HepG2 (cell line): ENCODE data around the gene UBAP1L. TPM values are rescaled to one million over a fixed set of nuclear protein-coding genes. Genes with fewer than 3 reads are reported as not detected.
A peak's percentile ranks its signal among the peaks of the same experiment; 100 is the strongest.

Experiments
- ARID2 ChIP-seq: sonication (generic); formaldehyde crosslinking; IDR thresholded peaks from 2 replicates; pipeline ENCODE4 v1.8.1; 2022; ENCODE audit warnings: mild to moderate bottlenecking, missing genetic modification reagents, borderline replicate concordance
- ETV5 ChIP-seq: IDR thresholded peaks from 2 replicates; pipeline ENCODE4 v1.6.1; 2018; ENCODE audit warnings: missing biosample characterization, missing genetic modification reagents, inconsistent platforms, borderline replicate concordance
- GABPB1 ChIP-seq: IDR thresholded peaks from 2 replicates; pipeline ENCODE4 v1.6.1; 2016; ENCODE audit warnings: mild to moderate bottlenecking, missing genetic modification reagents, moderate library complexity, missing compliant biosample characterization
- GATA4 ChIP-seq: sonication (generic); IDR thresholded peaks from 2 replicates; pipeline ENCODE4 v1.6.1; 2016; ENCODE audit warnings: antibody characterized with exemption, low read depth, borderline replicate concordance
- KDM4B ChIP-seq: sonication (generic); formaldehyde crosslinking; IDR thresholded peaks from 2 replicates; pipeline ENCODE4 v1.4.0; 2020; ENCODE audit warnings: missing genetic modification reagents
- KLF12 ChIP-seq: sonication (generic); formaldehyde crosslinking; IDR thresholded peaks from 2 replicates; pipeline ENCODE4 v1.4.0; 2020; ENCODE audit warnings: missing genetic modification reagents, borderline replicate concordance
- MAZ ChIP-seq, 2 experiments: sonication (generic) in 1 of 2; formaldehyde crosslinking in 1 of 2; IDR thresholded peaks; 2 replicates each; pipeline versions ENCODE4 v1.5.0 to v1.6.1; 2012 to 2020; ENCODE audit warnings: low read depth in 2 of 2, mild to moderate bottlenecking in 2 of 2, borderline replicate concordance in 1 of 2, improper control_type of control experiment in 1 of 2, low read length in 1 of 2, missing genetic modification reagents in 1 of 2, moderate library complexity in 1 of 2
- MLLT10 ChIP-seq: sonication (generic); formaldehyde crosslinking; IDR thresholded peaks from 2 replicates; pipeline ENCODE4 v1.4.0; 2020; ENCODE audit warnings: missing genetic modification reagents
- RBFOX2 ChIP-seq: fragments of 200-400 bp; formaldehyde crosslinking; IDR thresholded peaks from 2 replicates; pipeline ENCODE4 v1.6.1; 2017; ENCODE audit warnings: low read depth, mild to moderate bottlenecking, low read length
- RXRB ChIP-seq: IDR thresholded peaks from 2 replicates; pipeline ENCODE4 v1.6.1; 2016; ENCODE audit warnings: borderline replicate concordance, missing genetic modification reagents, missing compliant biosample characterization
- SCMH1 ChIP-seq: sonication (generic); formaldehyde crosslinking; IDR thresholded peaks from 2 replicates; pipeline ENCODE4 v1.9.0; 2021; ENCODE audit warnings: missing genetic modification reagents, mild to moderate bottlenecking, borderline replicate concordance
- ZBTB21 ChIP-seq: sonication (generic); formaldehyde crosslinking; IDR thresholded peaks from 2 replicates; pipeline ENCODE4 v1.4.0; 2020; ENCODE audit warnings: missing genetic modification reagents
- ZMYM4 ChIP-seq: sonication (generic); formaldehyde crosslinking; IDR thresholded peaks from 2 replicates; pipeline ENCODE4 v1.8.1; 2023; ENCODE audit warnings: mild to moderate bottlenecking, missing genetic modification reagents
- ZNF292 ChIP-seq: sonication (generic); formaldehyde crosslinking; IDR thresholded peaks from 2 replicates; pipeline ENCODE4 v1.8.1; 2022; ENCODE audit warnings: mild to moderate bottlenecking, low read depth, missing genetic modification reagents, borderline replicate concordance
- ZNF460 ChIP-seq: sonication (generic); formaldehyde crosslinking; IDR thresholded peaks from 2 replicates; pipeline ENCODE4 v1.5.1; 2020; ENCODE audit warnings: missing genetic modification reagents, mild to moderate bottlenecking, borderline replicate concordance
- ZNF570 ChIP-seq: sonication (generic); formaldehyde crosslinking; IDR thresholded peaks from 2 replicates; pipeline ENCODE4 v1.4.0; 2020; ENCODE audit warnings: mild to moderate bottlenecking, missing genetic modification reagents, borderline replicate concordance
- ZNF790 ChIP-seq: sonication (generic); formaldehyde crosslinking; IDR thresholded peaks from 2 replicates; pipeline ENCODE4 v1.8.0; 2022; ENCODE audit warnings: missing genetic modification reagents, mild to moderate bottlenecking, borderline replicate concordance
- ZNF878 ChIP-seq: sonication (generic); formaldehyde crosslinking; IDR thresholded peaks from 2 replicates; pipeline ENCODE4 v1.8.1; 2023; ENCODE audit warnings: mild to moderate bottlenecking, missing genetic modification reagents, moderate library complexity
- ZNF883 ChIP-seq: sonication (generic); formaldehyde crosslinking; IDR thresholded peaks from 2 replicates; pipeline ENCODE4 v1.5.1; 2020; ENCODE audit warnings: mild to moderate bottlenecking, missing genetic modification reagents; ENCODE audit errors: not compliant biosample characterization
- ZSCAN12 ChIP-seq: sonication (generic); formaldehyde crosslinking; IDR thresholded peaks from 2 replicates; pipeline ENCODE4 v1.9.0; 2021; ENCODE audit warnings: mild to moderate bottlenecking, missing genetic modification reagents
- polyA plus RNA-seq, 8 experiments: library from polyadenylated mRNA; depleted of rRNA in 3 of 8; stranded (reverse) in 7 of 8; unstranded in 1 of 8; fragments of >200 nt; fragmentation: Illumina TruSeq in 4 of 8; extraction: Trizol in 4 of 8; gene quantifications; 2 replicates each; pipeline versions ENCODE4 v1.2.1 to v1.2.3, GENCODE V29; 2011 to 2016; ENCODE audit warnings: low read depth in 4 of 8, missing spikeins in 1 of 8, mixed read lengths in 1 of 8; ENCODE audit not compliant: insufficient read depth in 1 of 8
- total RNA-seq, 5 experiments: library from RNA; depleted of rRNA; stranded (reverse); fragments of >200 nt; fragmentation: Illumina TruSeq; extraction: Trizol; gene quantifications; 2 replicates each; pipeline ENCODE4 v1.2.3, GENCODE V29; 2016; ENCODE audit warnings: low read depth in 1 of 5
- TF ChIP-seq, protein P1 (sequence below): fragments of 450-650 bp; IDR thresholded peaks from 2 replicates; pipeline ENCODE4 v1.6.1; 2017
- TF ChIP-seq, protein P2 (sequence below): sonication (generic); formaldehyde crosslinking; IDR thresholded peaks from 2 replicates; pipeline ENCODE4 v1.4.0; 2020; ENCODE audit warnings: missing genetic modification reagents, borderline replicate concordance
- TF ChIP-seq, protein P3 (sequence below): sonication (generic); formaldehyde crosslinking; IDR thresholded peaks from 2 replicates; pipeline ENCODE4 v1.4.0; 2020; ENCODE audit warnings: mild to moderate bottlenecking, missing genetic modification reagents

The UBAP1L gene
- total and polyA plus RNA-seq, 2 of the 13 experiments (the other 11 are each of a cell fraction or from before 2014, with no cell fraction given): 0.86 to 1.4 TPM

DNA sequence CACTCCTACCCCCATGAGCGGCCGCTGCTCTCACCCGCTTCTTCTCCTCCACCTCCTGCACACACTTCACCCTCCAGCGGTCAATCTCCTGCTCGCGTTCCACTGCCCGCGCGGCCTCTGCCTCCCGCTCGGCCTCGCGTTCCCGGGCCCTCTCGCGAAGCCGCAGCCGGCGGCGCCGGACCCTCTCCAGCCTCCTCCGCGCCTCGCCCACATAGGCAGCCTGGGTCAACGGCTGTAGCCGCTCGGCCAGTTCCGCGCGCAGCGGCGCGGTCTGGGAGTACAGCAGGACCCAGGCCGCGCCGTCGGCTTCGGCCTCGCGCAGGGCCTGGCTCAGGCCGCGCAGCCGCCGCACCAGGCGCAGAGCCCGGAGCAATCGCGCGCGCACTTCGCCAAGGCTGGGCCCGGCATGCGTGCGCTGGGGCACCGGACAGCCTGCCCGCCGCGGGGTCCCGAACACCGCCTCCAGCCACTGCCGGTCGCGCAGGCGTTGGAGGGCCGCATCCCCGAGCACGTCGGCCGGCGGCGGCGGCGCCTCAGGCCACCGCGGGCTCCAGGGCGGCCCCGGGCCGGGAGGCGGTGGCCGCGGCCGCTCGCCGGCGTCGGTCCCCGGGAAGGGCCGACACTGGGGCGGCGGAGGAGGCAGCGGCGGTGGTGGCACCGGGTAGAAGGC lies 18.0 kb upstream of the UBAP1L start (continued):
- no peak for TF ChIP-seq SCMH1 (CRISPR knock-in tag)
- TF ChIP-seq KDM4B (CRISPR knock-in tag): no peak
- TF ChIP-seq GABPB1 (CRISPR knock-in tag): no peak
- no peak for TF ChIP-seq ZNF460 (CRISPR knock-in tag)
- no peak for TF ChIP-seq KLF12
- TF ChIP-seq MLLT10 (CRISPR knock-in tag): no peak
- TF ChIP-seq ZMYM4: no peak
- TF ChIP-seq ZNF790 (CRISPR knock-in tag): no peak
- TF ChIP-seq ZSCAN12 (CRISPR knock-in tag): no peak
- TF ChIP-seq RBFOX2: peak; percentile 70
- TF ChIP-seq, protein P1, sequence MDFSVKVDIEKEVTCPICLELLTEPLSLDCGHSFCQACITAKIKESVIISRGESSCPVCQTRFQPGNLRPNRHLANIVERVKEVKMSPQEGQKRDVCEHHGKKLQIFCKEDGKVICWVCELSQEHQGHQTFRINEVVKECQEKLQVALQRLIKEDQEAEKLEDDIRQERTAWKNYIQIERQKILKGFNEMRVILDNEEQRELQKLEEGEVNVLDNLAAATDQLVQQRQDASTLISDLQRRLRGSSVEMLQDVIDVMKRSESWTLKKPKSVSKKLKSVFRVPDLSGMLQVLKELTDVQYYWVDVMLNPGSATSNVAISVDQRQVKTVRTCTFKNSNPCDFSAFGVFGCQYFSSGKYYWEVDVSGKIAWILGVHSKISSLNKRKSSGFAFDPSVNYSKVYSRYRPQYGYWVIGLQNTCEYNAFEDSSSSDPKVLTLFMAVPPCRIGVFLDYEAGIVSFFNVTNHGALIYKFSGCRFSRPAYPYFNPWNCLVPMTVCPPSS: no peak
- no peak for TF ChIP-seq MAZ (IDR thresholded peaks at IDR 0.05; ENCODE audit: borderline replicate concordance, low read depth, low read length)
- no peak; the same call in 1 of the 2 replicates for TF ChIP-seq MAZ (CRISPR knock-in tag; IDR thresholded peaks at IDR 0.05; ENCODE audit: low read depth)
- no peak for TF ChIP-seq ZNF292 (CRISPR knock-in tag)
- TF ChIP-seq ZNF570: no peak; the same call in 1 of the 2 replicates
- TF ChIP-seq ZBTB21 (CRISPR knock-in tag): no peak
- TF ChIP-seq ETV5 (CRISPR knock-in tag): no peak
- TF ChIP-seq RXRB: no peak
- TF ChIP-seq ARID2 (CRISPR knock-in tag): 0 out of 2 replicates have a peak, but pooled peaks have one; percentile 22
- TF ChIP-seq, protein P2, sequence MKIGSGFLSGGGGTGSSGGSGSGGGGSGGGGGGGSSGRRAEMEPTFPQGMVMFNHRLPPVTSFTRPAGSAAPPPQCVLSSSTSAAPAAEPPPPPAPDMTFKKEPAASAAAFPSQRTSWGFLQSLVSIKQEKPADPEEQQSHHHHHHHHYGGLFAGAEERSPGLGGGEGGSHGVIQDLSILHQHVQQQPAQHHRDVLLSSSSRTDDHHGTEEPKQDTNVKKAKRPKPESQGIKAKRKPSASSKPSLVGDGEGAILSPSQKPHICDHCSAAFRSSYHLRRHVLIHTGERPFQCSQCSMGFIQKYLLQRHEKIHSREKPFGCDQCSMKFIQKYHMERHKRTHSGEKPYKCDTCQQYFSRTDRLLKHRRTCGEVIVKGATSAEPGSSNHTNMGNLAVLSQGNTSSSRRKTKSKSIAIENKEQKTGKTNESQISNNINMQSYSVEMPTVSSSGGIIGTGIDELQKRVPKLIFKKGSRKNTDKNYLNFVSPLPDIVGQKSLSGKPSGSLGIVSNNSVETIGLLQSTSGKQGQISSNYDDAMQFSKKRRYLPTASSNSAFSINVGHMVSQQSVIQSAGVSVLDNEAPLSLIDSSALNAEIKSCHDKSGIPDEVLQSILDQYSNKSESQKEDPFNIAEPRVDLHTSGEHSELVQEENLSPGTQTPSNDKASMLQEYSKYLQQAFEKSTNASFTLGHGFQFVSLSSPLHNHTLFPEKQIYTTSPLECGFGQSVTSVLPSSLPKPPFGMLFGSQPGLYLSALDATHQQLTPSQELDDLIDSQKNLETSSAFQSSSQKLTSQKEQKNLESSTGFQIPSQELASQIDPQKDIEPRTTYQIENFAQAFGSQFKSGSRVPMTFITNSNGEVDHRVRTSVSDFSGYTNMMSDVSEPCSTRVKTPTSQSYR (CRISPR knock-in tag): no peak
- no peak for TF ChIP-seq GATA4
- TF ChIP-seq, protein P3, sequence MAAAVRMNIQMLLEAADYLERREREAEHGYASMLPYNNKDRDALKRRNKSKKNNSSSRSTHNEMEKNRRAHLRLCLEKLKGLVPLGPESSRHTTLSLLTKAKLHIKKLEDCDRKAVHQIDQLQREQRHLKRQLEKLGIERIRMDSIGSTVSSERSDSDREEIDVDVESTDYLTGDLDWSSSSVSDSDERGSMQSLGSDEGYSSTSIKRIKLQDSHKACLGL (CRISPR knock-in tag): peak; percentile 25; the same call in 1 of the 2 replicates
- peak; percentile 19 for TF ChIP-seq ZNF883 (CRISPR knock-in tag)
- TF ChIP-seq ZNF878 (CRISPR knock-in tag): no peak
